HFF-Myc (cell line): ENCODE data around the gene C16orf90.

ENCODE experiments used
- DNase-seq: peaks from one replicate; pipeline ENCODE4 v3.0.0-alpha.2; 2011; ENCODE audit warnings: low read depth; ENCODE audit errors: extremely low read depth
- H3K4me3 ChIP-seq: replicated peaks from 2 replicates; pipeline ENCODE4 v1.5.1; 2011; ENCODE audit warnings: low read depth, mild to moderate bottlenecking, control low read depth, low read length
- CTCF ChIP-seq: IDR thresholded peaks from 2 replicates; pipeline ENCODE4 v1.5.1; 2012; ENCODE audit warnings: mild to moderate bottlenecking, low read depth, low read length, control low read depth; ENCODE audit errors: missing control alignments

Gene C16orf90

DNA sequence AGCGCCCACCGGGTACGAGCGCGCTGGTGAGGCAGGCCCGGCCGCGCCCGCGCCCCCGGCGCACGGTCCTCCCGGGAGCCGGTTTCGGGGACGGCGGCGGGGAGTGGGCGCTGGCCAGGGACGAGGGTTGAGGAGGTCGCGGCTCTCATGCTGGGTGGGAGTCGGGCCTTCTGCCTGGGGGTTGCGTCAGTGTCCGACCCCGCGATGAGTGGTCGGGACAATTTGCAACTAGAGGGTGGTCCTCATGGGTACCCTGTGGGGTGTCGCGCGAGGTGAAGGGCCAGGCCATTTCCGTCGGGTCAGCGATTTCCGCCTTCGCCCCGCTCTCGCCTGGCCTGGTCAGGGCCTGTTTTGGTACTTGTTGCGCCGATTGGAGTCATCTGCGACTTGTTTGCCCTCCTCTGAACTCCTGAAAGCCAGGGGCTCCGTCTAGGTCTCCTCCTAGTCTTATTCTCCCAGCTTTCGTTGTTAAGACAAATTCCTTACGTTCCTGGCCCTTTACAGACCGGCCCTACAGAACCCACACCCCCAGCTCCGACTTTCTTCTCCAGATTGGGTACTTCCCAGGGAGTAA is 36.9 kb downstream of the C16orf90 start:
- TF ChIP-seq CTCF: no peak
- H3K4me3 ChIP-seq: peak overlapping the region; percentile 77
- DNase-seq: no peak

DNA sequence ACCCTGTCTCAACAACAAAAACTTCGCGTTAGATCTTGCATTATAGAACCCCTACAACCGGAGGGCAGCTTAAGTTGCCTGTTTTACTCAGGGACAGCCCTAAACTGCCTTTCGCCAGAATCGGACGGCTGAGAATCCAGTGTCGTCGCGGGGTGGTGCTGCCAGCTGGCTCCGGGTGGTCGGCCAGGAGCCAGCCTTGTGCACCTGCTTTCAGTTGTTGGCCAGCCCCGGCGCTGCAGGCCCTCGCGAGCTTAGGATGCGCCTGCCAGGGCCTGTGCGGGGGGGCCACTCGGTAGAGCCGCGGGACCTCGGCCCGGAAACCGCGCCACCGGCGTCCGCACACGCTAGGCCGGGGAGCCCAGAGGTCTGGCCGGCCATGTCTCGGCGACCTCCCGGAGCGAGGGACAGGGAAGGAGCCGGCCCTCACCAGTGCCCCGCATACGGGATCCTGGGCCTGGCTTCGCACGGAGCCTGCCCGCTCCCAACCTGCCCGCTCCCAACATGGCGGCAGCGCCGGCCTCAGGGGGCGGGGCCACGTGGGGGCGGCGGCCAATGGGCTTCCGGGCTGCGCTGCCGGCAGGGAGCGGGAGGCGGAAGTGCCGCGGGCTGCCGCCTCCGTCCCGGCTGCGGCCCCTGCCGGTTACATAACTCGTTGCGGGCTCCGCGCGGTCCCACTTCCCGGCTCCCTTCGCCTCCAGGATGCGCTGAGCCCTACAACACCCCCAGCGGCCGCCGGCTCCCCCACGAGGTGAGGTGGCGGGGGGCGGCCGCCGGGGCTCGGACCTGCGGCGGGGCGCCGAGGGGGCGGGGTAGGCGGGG is 37.6 kb downstream of the C16orf90 start:
- TF ChIP-seq CTCF: peak; percentile 36
- H3K4me3 ChIP-seq: peak overlapping the region; percentile 77
- DNase-seq: no peak

DNA sequence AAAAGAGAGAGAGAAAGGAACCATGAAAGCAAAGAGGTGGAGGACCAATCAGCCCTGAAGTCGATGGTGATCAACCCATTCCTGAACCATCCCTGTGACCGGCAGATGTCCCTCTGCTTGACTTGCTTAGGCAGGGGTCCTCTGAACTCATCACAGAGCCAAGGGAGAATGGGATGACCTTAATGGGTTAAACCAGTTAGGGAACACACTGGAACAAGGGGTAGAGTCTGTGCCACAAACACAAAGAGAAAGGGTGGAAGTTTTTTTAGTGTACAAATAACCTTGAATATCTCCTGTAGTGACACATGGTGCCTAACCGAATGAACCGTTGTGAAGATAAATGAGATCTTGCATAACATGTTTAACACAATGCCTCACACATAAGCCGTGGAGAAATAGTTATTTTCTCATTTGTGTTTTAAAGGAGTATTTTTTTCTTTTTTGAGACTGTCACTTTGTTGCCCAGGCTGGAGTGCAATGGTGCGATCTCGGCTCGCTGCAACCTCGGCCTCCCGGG is 40.6 kb downstream of the C16orf90 start:
- TF ChIP-seq CTCF: no peak
- H3K4me3 ChIP-seq: no peak overlapping the region
- no peak for DNase-seq

GRCh38 chr16:3454093-3454492 is 41.2 kb downstream of the C16orf90 start:
- TF ChIP-seq CTCF: no peak
- H3K4me3 ChIP-seq: no peak overlapping the region
- DNase-seq: no peak

DNA sequence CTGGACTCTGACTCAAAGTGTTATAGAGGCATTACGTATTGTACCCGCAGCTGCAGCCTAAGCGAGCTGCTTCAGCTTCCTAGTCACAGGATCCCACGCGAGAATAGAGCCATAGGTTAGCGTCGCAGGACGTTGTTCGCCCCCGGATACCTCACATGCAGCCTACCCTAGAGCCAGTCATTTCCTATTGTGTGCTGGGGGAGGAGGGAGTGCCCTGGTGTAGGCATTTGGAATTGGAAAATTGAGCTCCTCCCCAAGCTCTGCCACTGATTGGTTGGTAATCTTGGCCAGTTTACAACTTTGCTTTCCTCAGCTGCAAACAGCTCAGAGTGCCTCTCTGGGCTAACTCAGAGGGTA is 51.3 kb downstream of the C16orf90 start:
- no peak for TF ChIP-seq CTCF
- DNase-seq: no peak
- peak overlapping the region; percentile 69 for H3K4me3 ChIP-seq
